CD4-positive, alpha-beta T cell (primary cell): ENCODE data around the gene CREB3L1. TPM values are rescaled to one million over a fixed set of nuclear protein-coding genes. Genes with fewer than 3 reads are reported as not detected.
A peak's percentile ranks its signal among the peaks of the same experiment; 100 is the strongest.

ENCODE experiments used
- ATAC-seq: fragments of 200-7000 bp; cut with Tn5 transposase; one replicate; pipeline ENCODE4 v1.10.0; 2022; ENCODE audit warnings: mild to moderate bottlenecking; ENCODE audit not compliant: poor library complexity
- CTCF ChIA-PET: fragments of 350-600 bp; sonication (Branson Sonifier 250); formaldehyde crosslinking; loops from one replicate; lab custom pipeline; 2021; ENCODE audit warnings: antibody characterized with exemption, inconsistent platforms; lab: Charles Lee
- POLR2A ChIA-PET: fragments of 350-600 bp; sonication (Branson Sonifier 250); formaldehyde crosslinking; loops from one replicate; lab custom pipeline; 2021; ENCODE audit warnings: antibody characterized with exemption, inconsistent platforms; lab: Charles Lee
- DNase-seq, 14 experiments: peaks; one replicate each; pipeline ENCODE4 v3.0.0-alpha.2; 2013 to 2020; ENCODE audit warnings: mixed read lengths in 2 of 14
- H3K27ac ChIP-seq, 2 donors: one replicate each; pipeline versions ENCODE4 v1.5.1 to v1.7.0; 2013; ENCODE audit warnings: low read length in 2 of 2, low read depth in 1 of 2, mild to moderate bottlenecking in 1 of 2
- H3K27me3 ChIP-seq, 2 experiments: 1 replicate in 1 of 2; 2 replicates in 1 of 2; pipeline versions ENCODE4 v1.6.1 to v1.7.0; 2013; ENCODE audit warnings: low read length in 2 of 2, control low read depth in 1 of 2, mild to moderate bottlenecking in 1 of 2, moderate library complexity in 1 of 2; ENCODE audit not compliant: insufficient read depth in 2 of 2, control insufficient read depth in 1 of 2
- H3K36me3 ChIP-seq: one replicate; pipeline ENCODE4 v1.6.1; 2013; ENCODE audit warnings: low read length, control low read depth; ENCODE audit not compliant: insufficient read depth
- H3K4me1 ChIP-seq: one replicate; pipeline ENCODE4 v1.6.1; 2013; ENCODE audit warnings: low read length, control low read depth; ENCODE audit not compliant: insufficient read depth
- H3K4me3 ChIP-seq: one replicate; pipeline ENCODE4 v1.5.1; 2013; ENCODE audit warnings: mild to moderate bottlenecking, low read length, moderate library complexity
- H3K9me3 ChIP-seq, 2 experiments: 1 replicate in 1 of 2; 2 replicates in 1 of 2; pipeline versions ENCODE4 v1.6.1 to v1.7.0; 2013; ENCODE audit warnings: low read length in 2 of 2, mild to moderate bottlenecking in 2 of 2, control low read depth in 1 of 2, moderate library complexity in 1 of 2; ENCODE audit not compliant: control insufficient read depth in 1 of 2, insufficient read depth in 1 of 2
- H3K27ac Mint-ChIP-seq: one replicate; pipeline ENCODE4 v1.8.0; 2020; ENCODE audit warnings: mixed read lengths
- H3K27me3 Mint-ChIP-seq: one replicate; pipeline ENCODE4 v1.8.0; 2021; ENCODE audit warnings: mixed read lengths
- H3K36me3 Mint-ChIP-seq: one replicate; pipeline ENCODE4 v1.8.0; 2021; ENCODE audit warnings: low read depth, mixed read lengths
- H3K4me1 Mint-ChIP-seq: one replicate; pipeline ENCODE4 v1.8.0; 2021; ENCODE audit warnings: low read depth, mixed read lengths
- H3K4me3 Mint-ChIP-seq: one replicate; pipeline ENCODE4 v1.8.0; 2020; ENCODE audit warnings: mild to moderate bottlenecking, mixed read lengths
- H3K9me3 Mint-ChIP-seq: one replicate; pipeline ENCODE4 v1.8.0; 2020; ENCODE audit warnings: mixed read lengths
- CTCF ChIP-seq: fragments of 200-600 bp; IDR thresholded peaks from one replicate; pipeline ENCODE4 v1.8.0; 2022; ENCODE audit warnings: antibody characterized with exemption, mild to moderate bottlenecking
- intact Hi-C, 2 experiments: fragments of 100-400 bp; cut with DNase I in 1 of 2; cut with micrococcal nuclease in 1 of 2; formaldehyde crosslinking; loops; one replicate each; pipeline versions ENCODE4 v1.15.1 to v1.9.0; 2023 to 2025; cut with DNase I, micrococcal nuclease
- total RNA-seq, 174 experiments: library from RNA in 2 of 174; stranded (reverse) in 2 of 174; gene quantifications; one replicate each; pipeline ENCODE4 v1.2.3 and lab custom pipeline; 2021 to 2026

Gene CREB3L1
- total RNA-seq, 2 experiments from 2014 or later: not detected

- Histone ChIP-seq H3K27me3 (no peaks in the 10 kb centered on the region), H3K4me1 (peaks cover 28% of the 10 kb centered on the region), H3K4me3 (no peak overlapping the region), H3K27ac (no peak overlapping the region), H3K36me3 (no peaks in the 10 kb centered on the region), H3K9me3 (no peaks in the 10 kb centered on the region)
- peaks cover 43% of the 10 kb centered on the region for H3K4me1 Mint-ChIP-seq
- intact Hi-C loops: no loop called here
- H3K27me3 Mint-ChIP-seq: no peaks in the 10 kb centered on the region
- H3K27ac Mint-ChIP-seq: no peak overlapping the region
- no peaks in the 10 kb centered on the region for H3K9me3 Mint-ChIP-seq
- H3K36me3 Mint-ChIP-seq: peaks cover 4% of the 10 kb centered on the region
- no peak for TF ChIP-seq CTCF
- no peak overlapping the region for H3K4me3 Mint-ChIP-seq
- ChIA-PET CTCF (no interaction called here), POLR2A (no interaction called here)
- DNase-seq (no peak), ATAC-seq (no peak)
Observed at GRCh38 chr11:46326813-46327416, 49.5 kb downstream of the CREB3L1 start.

DNA sequence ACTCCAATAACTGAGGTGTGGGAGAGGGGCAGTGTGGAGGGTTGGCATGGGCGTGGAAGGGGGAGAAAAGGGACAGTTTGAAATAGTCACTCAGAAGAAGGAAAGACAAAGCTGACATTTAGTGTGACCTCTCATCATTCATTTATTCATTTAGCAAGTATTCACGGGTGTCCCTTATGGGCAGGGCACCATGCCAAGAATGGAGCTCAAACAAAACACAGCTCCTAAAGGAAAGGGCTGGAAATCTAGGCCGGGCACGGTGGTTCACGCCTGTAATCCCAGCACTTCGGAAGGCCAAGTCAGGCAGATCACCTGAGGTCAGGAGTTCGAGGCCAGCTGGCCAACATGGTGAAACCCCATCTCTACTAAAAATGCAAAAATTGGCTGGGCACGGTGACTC lies 50.4 kb downstream of the CREB3L1 start:
- DNase-seq (no peak), ATAC-seq (no peak)
- no peaks in the 10 kb centered on the region for H3K27me3 Mint-ChIP-seq
- no peak overlapping the region for H3K27ac ChIP-seq
- H3K36me3 ChIP-seq: no peaks in the 10 kb centered on the region
- no peak overlapping the region for H3K4me3 Mint-ChIP-seq
- no peaks in the 10 kb centered on the region for H3K27me3 ChIP-seq
- H3K9me3 ChIP-seq: no peaks in the 10 kb centered on the region
- peaks cover 37% of the 10 kb centered on the region for H3K4me1 ChIP-seq
- H3K9me3 Mint-ChIP-seq: no peaks in the 10 kb centered on the region
- peaks cover 4% of the 10 kb centered on the region for H3K36me3 Mint-ChIP-seq
- ChIA-PET POLR2A (interaction anchor here (1.1 kb wide), 1 partner anchor 16 kb away, joined by 3 read pairs; no protein-coding TSS in a partner anchor), CTCF (no interaction called here)
- intact Hi-C loops: no loop called here
- no peak for TF ChIP-seq CTCF
- H3K27ac Mint-ChIP-seq: no peak overlapping the region
- H3K4me3 ChIP-seq: no peak overlapping the region
- H3K4me1 Mint-ChIP-seq: peaks cover 43% of the 10 kb centered on the region

- Histone ChIP-seq H3K9me3 (no peaks in the 10 kb centered on the region), H3K4me1 (peaks cover 56% of the 10 kb centered on the region), H3K27ac (peak overlapping the region in 1 of 2 donors; percentile 73), H3K36me3 (no peaks in the 10 kb centered on the region), H3K4me3 (no peak overlapping the region), H3K27me3 (peaks cover 0 to 5% of the 10 kb centered on the region in 2 experiments)
- Mint-ChIP-seq H3K4me1 (peaks cover 62% of the 10 kb centered on the region), H3K4me3 (peak overlapping the region; percentile 94), H3K9me3 (no peaks in the 10 kb centered on the region), H3K36me3 (peaks cover 8% of the 10 kb centered on the region), H3K27me3 (no peaks in the 10 kb centered on the region), H3K27ac (peak overlapping the region; percentile 89)
- ATAC-seq (no peak), DNase-seq (no peak)
- TF ChIP-seq CTCF: no peak
- ChIA-PET CTCF (interaction anchor here (0.9 to 2.6 kb wide), 7 partner anchors 11 to 90 kb away, joined by 3 to 11 read pairs (median 9); partner anchors contain the start of gene DGKZ), POLR2A (interaction anchor here (0.7 to 8.6 kb wide), 8 partner anchors 9 to 87 kb away, joined by 3 to 266 read pairs (median 9); partner anchors contain the start of gene DGKZ)
- intact Hi-C loops: loop anchor here in 1 of 2 experiments (2.0 to 5.0 kb wide), 2 partner anchors 15 to 33 kb away; no protein-coding TSS in a partner anchor
Observed at GRCh38 chr11:46330154-46330553, 52.7 kb downstream of the CREB3L1 start.
